Liver (tissue), 9 donors: ENCODE data around the gene DLK1. TPM values are rescaled to one million over a fixed set of nuclear protein-coding genes. Genes with fewer than 3 reads are reported as not detected.

Source experiments
- DNase-seq: peaks from one replicate; pipeline ENCODE4 v3.0.0-alpha.2; 2017; ENCODE audit warnings: low spot score
- H3K27ac ChIP-seq, 2 donors: one replicate each; pipeline ENCODE4 v1.7.0; 2013; ENCODE audit warnings: inconsistent platforms in 2 of 2, low read length in 2 of 2, control low read depth in 1 of 2, low read depth in 1 of 2, mild to moderate bottlenecking in 1 of 2
- H3K27me3 ChIP-seq, 4 donors: one replicate each; pipeline versions ENCODE4 v1.6.1 to v1.7.0; 2013; ENCODE audit warnings: low read length in 3 of 4, inconsistent platforms in 1 of 4, mild to moderate bottlenecking in 1 of 4, moderate library complexity in 1 of 4; ENCODE audit not compliant: control insufficient read depth in 4 of 4, insufficient read depth in 4 of 4
- H3K36me3 ChIP-seq, 4 donors: one replicate each; pipeline versions ENCODE4 v1.6.1 to v1.7.0; 2013; ENCODE audit warnings: low read length in 3 of 4, mild to moderate bottlenecking in 3 of 4, low read depth in 1 of 4, moderate library complexity in 1 of 4; ENCODE audit not compliant: control insufficient read depth in 4 of 4, insufficient read depth in 3 of 4
- H3K4me1 ChIP-seq, 4 donors: one replicate each; pipeline versions ENCODE4 v1.6.1 to v1.7.0; 2013; ENCODE audit warnings: low read length in 3 of 4, mild to moderate bottlenecking in 3 of 4, moderate library complexity in 1 of 4; ENCODE audit not compliant: control insufficient read depth in 4 of 4, insufficient read depth in 4 of 4
- H3K4me3 ChIP-seq, 3 donors: one replicate each; pipeline versions ENCODE4 v1.6.1 to v1.7.0; 2013; ENCODE audit warnings: low read length in 3 of 3, control low read depth in 1 of 3, low read depth in 1 of 3, mild to moderate bottlenecking in 1 of 3
- H3K9ac ChIP-seq, 2 donors: one replicate each; pipeline ENCODE4 v1.7.0; 2013; ENCODE audit warnings: low read length in 2 of 2, mild to moderate bottlenecking in 2 of 2, moderate library complexity in 2 of 2, control low read depth in 1 of 2, low read depth in 1 of 2
- H3K9me3 ChIP-seq, 4 donors: one replicate each; pipeline versions ENCODE4 v1.6.1 to v1.7.0; 2013; ENCODE audit warnings: low read length in 3 of 4; ENCODE audit not compliant: control insufficient read depth in 4 of 4
- EGR1 ChIP-seq, 2 donors: IDR thresholded peaks; 2 replicates each; pipeline ENCODE4 v1.6.1; 2016 to 2018; ENCODE audit warnings: antibody characterized with exemption in 2 of 2, low read depth in 2 of 2
- FOXA1 ChIP-seq: IDR thresholded peaks from 2 replicates; pipeline ENCODE4 v1.6.1; 2016; ENCODE audit warnings: antibody characterized with exemption
- FOXA2 ChIP-seq: IDR thresholded peaks from 2 replicates; pipeline ENCODE4 v1.6.1; 2016; ENCODE audit warnings: antibody characterized with exemption
- GABPA ChIP-seq, 2 donors: IDR thresholded peaks in 1 of 2; conservative IDR thresholded peaks in 1 of 2; 2 replicates each; pipeline ENCODE4 v1.6.1; 2016; ENCODE audit warnings: antibody characterized with exemption in 2 of 2, mild to moderate bottlenecking in 1 of 2, moderate library complexity in 1 of 2
- HNF4A ChIP-seq, 2 donors: conservative IDR thresholded peaks; 2 replicates each; pipeline ENCODE4 v1.6.1; 2016; ENCODE audit warnings: antibody characterized with exemption in 2 of 2, mild to moderate bottlenecking in 2 of 2
- HNF4G ChIP-seq: IDR thresholded peaks from 2 replicates; pipeline ENCODE4 v1.6.1; 2016; ENCODE audit warnings: antibody characterized with exemption
- JUND ChIP-seq, 2 donors: IDR thresholded peaks; 2 replicates each; pipeline ENCODE4 v1.6.1; 2016; ENCODE audit warnings: antibody characterized with exemption in 2 of 2
- NR2F2 ChIP-seq: IDR thresholded peaks from 2 replicates; pipeline ENCODE4 v1.6.1; 2016; ENCODE audit warnings: antibody characterized with exemption
- RAD21 ChIP-seq, 2 donors: IDR thresholded peaks; 2 replicates each; pipeline ENCODE4 v1.6.1; 2016; ENCODE audit warnings: antibody characterized with exemption in 2 of 2, mild to moderate bottlenecking in 2 of 2
- REST ChIP-seq: IDR thresholded peaks from 2 replicates; pipeline ENCODE4 v1.6.1; 2016; ENCODE audit warnings: antibody characterized with exemption, mild to moderate bottlenecking
- RXRA ChIP-seq, 2 donors: IDR thresholded peaks; 2 replicates each; pipeline ENCODE4 v1.6.1; 2017 to 2018; ENCODE audit warnings: antibody characterized with exemption in 2 of 2, mild to moderate bottlenecking in 1 of 2
- SP1 ChIP-seq: IDR thresholded peaks from 2 replicates; pipeline ENCODE4 v1.6.1; 2018; ENCODE audit warnings: antibody characterized with exemption, mild to moderate bottlenecking
- TAF1 ChIP-seq: conservative IDR thresholded peaks from 2 replicates; pipeline ENCODE4 v1.6.1; 2016; ENCODE audit warnings: antibody characterized with exemption, mild to moderate bottlenecking
- YY1 ChIP-seq: IDR thresholded peaks from 2 replicates; pipeline ENCODE4 v1.6.1; 2016; ENCODE audit warnings: antibody characterized with exemption, mild to moderate bottlenecking
- WGBS: extraction: QIAGEN DNeasy Blood & Tissue Kit; methylation state at CpG from one replicate; pipeline ENCODE4 v1.1.7; 2013; 5-methylcytosine and 5-hydroxymethylcytosine counted together
- polyA plus RNA-seq, 2 donors: library from polyadenylated mRNA; stranded (reverse) in 1 of 2; unstranded in 1 of 2; fragments of 200-250 nt in 1 of 2; fragments of >200 nt in 1 of 2; fragmentation: Nextera tagmentation in 1 of 2; extraction: Ambion mirVana in 1 of 2; gene quantifications; one replicate each; pipeline versions ENCODE4 v1.2.1 to v1.2.3, GENCODE V29; 2013 to 2015
- total RNA-seq, 2 donors: library from RNA; depleted of rRNA; stranded (reverse); fragments of >200 nt; gene quantifications; one replicate each; pipeline ENCODE4 v1.2.3, GENCODE V29; 2014
- TF ChIP-seq, protein P1 (sequence below): IDR thresholded peaks from 2 replicates; pipeline ENCODE4 v1.6.1; 2016; ENCODE audit warnings: antibody characterized with exemption
- TF ChIP-seq, protein P2 (sequence below): IDR thresholded peaks from 2 replicates; pipeline ENCODE4 v1.6.1; 2016; ENCODE audit warnings: antibody characterized with exemption
- TF ChIP-seq, protein P3 (sequence below): IDR thresholded peaks from 2 replicates; pipeline ENCODE4 v1.6.1; 2016; ENCODE audit warnings: antibody characterized with exemption
- TF ChIP-seq, protein P4 (sequence below): fragments of 150-350 bp; IDR thresholded peaks from 2 replicates; pipeline ENCODE4 v1.5.1; 2017; ENCODE audit warnings: improper control_type of control experiment, low read depth, low read length; ENCODE audit not compliant: missing input control
- donor health status: healthy.
- donor health status: healthy.
- donor health status: healthy.
- donor health status: healthy.
- donor health status: healthy.

The DLK1 gene
- total and polyA plus RNA-seq, 4 donors, result 0.42 to 331 (median 1.8) TPM; not detected in 1

- H3K9ac ChIP-seq, result no peak overlapping the region
- DNase-seq, result no peak
- H3K4me1 ChIP-seq, result no peaks in the 10 kb centered on the region
- H3K4me3 ChIP-seq, result no peak overlapping the region
- TF ChIP-seq FOXA2 (no peak), RAD21 (IDR thresholded peaks at IDR 0.05) (no peak), SP1 (no peak), YY1 (no peak), HNF4A (conservative IDR thresholded peaks at IDR 0.05) (no peak)
- TF ChIP-seq, protein P1, sequence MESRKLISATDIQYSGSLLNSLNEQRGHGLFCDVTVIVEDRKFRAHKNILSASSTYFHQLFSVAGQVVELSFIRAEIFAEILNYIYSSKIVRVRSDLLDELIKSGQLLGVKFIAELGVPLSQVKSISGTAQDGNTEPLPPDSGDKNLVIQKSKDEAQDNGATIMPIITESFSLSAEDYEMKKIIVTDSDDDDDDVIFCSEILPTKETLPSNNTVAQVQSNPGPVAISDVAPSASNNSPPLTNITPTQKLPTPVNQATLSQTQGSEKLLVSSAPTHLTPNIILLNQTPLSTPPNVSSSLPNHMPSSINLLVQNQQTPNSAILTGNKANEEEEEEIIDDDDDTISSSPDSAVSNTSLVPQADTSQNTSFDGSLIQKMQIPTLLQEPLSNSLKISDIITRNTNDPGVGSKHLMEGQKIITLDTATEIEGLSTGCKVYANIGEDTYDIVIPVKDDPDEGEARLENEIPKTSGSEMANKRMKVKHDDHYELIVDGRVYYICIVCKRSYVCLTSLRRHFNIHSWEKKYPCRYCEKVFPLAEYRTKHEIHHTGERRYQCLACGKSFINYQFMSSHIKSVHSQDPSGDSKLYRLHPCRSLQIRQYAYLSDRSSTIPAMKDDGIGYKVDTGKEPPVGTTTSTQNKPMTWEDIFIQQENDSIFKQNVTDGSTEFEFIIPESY, result no peak
- TF ChIP-seq, protein P2, sequence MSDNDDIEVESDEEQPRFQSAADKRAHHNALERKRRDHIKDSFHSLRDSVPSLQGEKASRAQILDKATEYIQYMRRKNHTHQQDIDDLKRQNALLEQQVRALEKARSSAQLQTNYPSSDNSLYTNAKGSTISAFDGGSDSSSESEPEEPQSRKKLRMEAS, result no peak
- no peaks in the 10 kb centered on the region for H3K9me3 ChIP-seq
- no peaks in the 10 kb centered on the region for H3K36me3 ChIP-seq
- 93% methylated on average over 7 of the region's 7 CpGs for WGBS
- peaks cover 0 to 2% (median 0%) of the 10 kb centered on the region in 4 donors for H3K27me3 ChIP-seq
- no peak overlapping the region for H3K27ac ChIP-seq
These were observed 58.9 kb downstream of the DLK1 start for GRCh38 chr14:100785626-100786025.

- WGBS, result 80% methylated on average over 11 of the region's 11 CpGs
- Histone ChIP-seq H3K4me3 (no peak overlapping the region), H3K4me1 (no peaks in the 10 kb centered on the region), H3K9ac (no peak overlapping the region), H3K9me3 (no peaks in the 10 kb centered on the region), H3K27ac (no peak overlapping the region), H3K27me3 (no peaks in the 10 kb centered on the region), H3K36me3 (no peaks in the 10 kb centered on the region)
- no peak for TF ChIP-seq GABPA (IDR thresholded peaks at IDR 0.05 in 1 of 2, conservative IDR thresholded peaks at IDR 0.05 in 1 of 2)
- no peak for TF ChIP-seq TAF1
- no peak for TF ChIP-seq RXRA (IDR thresholded peaks at IDR 0.05)
- TF ChIP-seq, protein P3, sequence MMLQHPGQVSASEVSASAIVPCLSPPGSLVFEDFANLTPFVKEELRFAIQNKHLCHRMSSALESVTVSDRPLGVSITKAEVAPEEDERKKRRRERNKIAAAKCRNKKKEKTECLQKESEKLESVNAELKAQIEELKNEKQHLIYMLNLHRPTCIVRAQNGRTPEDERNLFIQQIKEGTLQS, result no peak
- no peak for TF ChIP-seq EGR1 (IDR thresholded peaks at IDR 0.05; ENCODE audit: low read depth in 2 of 2)
- TF ChIP-seq FOXA1, result no peak
- TF ChIP-seq FOXA2, result no peak
- TF ChIP-seq JUND (IDR thresholded peaks at IDR 0.05), result no peak
- TF ChIP-seq NR2F2, result no peak
- TF ChIP-seq HNF4A (conservative IDR thresholded peaks at IDR 0.05), result no peak
- no peak for TF ChIP-seq REST
- TF ChIP-seq, protein P1, result no peak
- TF ChIP-seq, protein P4, sequence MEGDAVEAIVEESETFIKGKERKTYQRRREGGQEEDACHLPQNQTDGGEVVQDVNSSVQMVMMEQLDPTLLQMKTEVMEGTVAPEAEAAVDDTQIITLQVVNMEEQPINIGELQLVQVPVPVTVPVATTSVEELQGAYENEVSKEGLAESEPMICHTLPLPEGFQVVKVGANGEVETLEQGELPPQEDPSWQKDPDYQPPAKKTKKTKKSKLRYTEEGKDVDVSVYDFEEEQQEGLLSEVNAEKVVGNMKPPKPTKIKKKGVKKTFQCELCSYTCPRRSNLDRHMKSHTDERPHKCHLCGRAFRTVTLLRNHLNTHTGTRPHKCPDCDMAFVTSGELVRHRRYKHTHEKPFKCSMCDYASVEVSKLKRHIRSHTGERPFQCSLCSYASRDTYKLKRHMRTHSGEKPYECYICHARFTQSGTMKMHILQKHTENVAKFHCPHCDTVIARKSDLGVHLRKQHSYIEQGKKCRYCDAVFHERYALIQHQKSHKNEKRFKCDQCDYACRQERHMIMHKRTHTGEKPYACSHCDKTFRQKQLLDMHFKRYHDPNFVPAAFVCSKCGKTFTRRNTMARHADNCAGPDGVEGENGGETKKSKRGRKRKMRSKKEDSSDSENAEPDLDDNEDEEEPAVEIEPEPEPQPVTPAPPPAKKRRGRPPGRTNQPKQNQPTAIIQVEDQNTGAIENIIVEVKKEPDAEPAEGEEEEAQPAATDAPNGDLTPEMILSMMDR, result no peak
- TF ChIP-seq, protein P2, result no peak
- no peak for TF ChIP-seq SP1
- no peak for TF ChIP-seq HNF4G
- TF ChIP-seq YY1, result no peak
- no peak for DNase-seq
These were observed 59.4 kb downstream of the DLK1 start for GRCh38 chr14:100786131-100786530.
